GM12801 (cell line): Measurements from ENCODE around the gene ATG4C.

Experiments used
- CTCF ChIP-seq: IDR thresholded peaks from one replicate; pipeline ENCODE4 v1.5.1; 2011; ENCODE audit warnings: control low read depth; ENCODE audit not compliant: insufficient read length; ENCODE audit errors: extremely low read depth

Gene ATG4C

GRCh38 chr1:62810420-62811274 is 26.7 kb downstream of the ATG4C start:
- no peak for TF ChIP-seq CTCF

GRCh38 chr1:62823556-62823955 is 39.6 kb downstream of the ATG4C start:
- TF ChIP-seq CTCF: no peak

GRCh38 chr1:62826901-62827300 is 43.0 kb downstream of the ATG4C start:
- TF ChIP-seq CTCF: no peak

GRCh38 chr1:62832276-62832675 is 48.3 kb downstream of the ATG4C start:
- TF ChIP-seq CTCF: no peak

- no peak for TF ChIP-seq CTCF
These were observed 49.6 kb downstream of the ATG4C start for GRCh38 chr1:62833529-62833928.

GRCh38 chr1:62834400-62834961 is 50.5 kb downstream of the ATG4C start:
- no peak for TF ChIP-seq CTCF

- no peak for TF ChIP-seq CTCF
These were observed 53.1 kb downstream of the ATG4C start for GRCh38 chr1:62836856-62837540.
